Hepatocyte (in vitro differentiated cells): Measurements from ENCODE around the gene IKZF4. TPM values are rescaled to one million over a fixed set of nuclear protein-coding genes. Genes with fewer than 3 reads are reported as not detected.
"Not testable (repeated sequence)": the region's sequence is repeated elsewhere in the genome, so short reads cannot be mapped to it uniquely, and the experiment has no call there.

ENCODE experiments used
- DNase-seq: peaks from one replicate; pipeline ENCODE4 v3.0.0-alpha.2; 2016; ENCODE audit warnings: low spot score
- H2AFZ ChIP-seq: fragments of 200-600 bp; sonication (generic); 2 replicates; pipeline ENCODE4 v1.6.0; 2016; ENCODE audit warnings: antibody characterized with exemption, mild to moderate bottlenecking
- H3K27ac ChIP-seq: fragments of 200-600 bp; sonication (generic); 2 replicates; pipeline ENCODE4 v1.5.1; 2016; ENCODE audit warnings: mild to moderate bottlenecking
- H3K27me3 ChIP-seq: fragments of 200-600 bp; sonication (generic); 2 replicates; pipeline ENCODE4 v1.6.1; 2016
- H3K36me3 ChIP-seq: fragments of 200-600 bp; sonication (generic); replicated peaks from 2 replicates; pipeline ENCODE4 v1.5.1; 2016; ENCODE audit warnings: low read depth; ENCODE audit not compliant: insufficient read depth
- H3K4me1 ChIP-seq: fragments of 200-600 bp; sonication (generic); 2 replicates; pipeline ENCODE4 v1.5.1; 2016; ENCODE audit warnings: mild to moderate bottlenecking, moderate library complexity; ENCODE audit not compliant: insufficient read depth
- H3K4me2 ChIP-seq: fragments of 200-600 bp; sonication (generic); 2 replicates; pipeline ENCODE4 v1.6.0; 2016
- H3K4me3 ChIP-seq: fragments of 200-600 bp; sonication (generic); 2 replicates; pipeline ENCODE4 v1.5.1; 2016; ENCODE audit warnings: mild to moderate bottlenecking
- H3K79me2 ChIP-seq: fragments of 200-600 bp; sonication (generic); 2 replicates; pipeline ENCODE4 v1.6.0; 2017; ENCODE audit warnings: mild to moderate bottlenecking
- H3K9me2 ChIP-seq: fragments of 200-600 bp; sonication (generic); replicated peaks from 2 replicates; pipeline ENCODE4 v1.6.0; 2017; ENCODE audit warnings: mild to moderate bottlenecking; ENCODE audit not compliant: insufficient read depth
- H3K9me3 ChIP-seq: fragments of 200-600 bp; sonication (generic); 2 replicates; pipeline ENCODE4 v1.5.1; 2016; ENCODE audit warnings: low read depth, mild to moderate bottlenecking
- H4K20me1 ChIP-seq: fragments of 200-600 bp; sonication (generic); 2 replicates; pipeline ENCODE4 v1.6.0; 2016; ENCODE audit warnings: mild to moderate bottlenecking; ENCODE audit not compliant: insufficient read depth, poor library complexity, severe bottlenecking
- CTCF ChIP-seq: fragments of 200-600 bp; sonication (generic); IDR thresholded peaks from 2 replicates; pipeline ENCODE4 v1.5.1; 2016; ENCODE audit warnings: antibody characterized with exemption, mild to moderate bottlenecking; ENCODE audit not compliant: poor library complexity
- EZH2 ChIP-seq: fragments of 200-600 bp; sonication (generic); IDR thresholded peaks from 2 replicates; pipeline ENCODE4 v1.6.1; 2016; ENCODE audit warnings: antibody characterized with exemption, mild to moderate bottlenecking, borderline replicate concordance
- EZH2phosphoT487 ChIP-seq: fragments of 200-600 bp; sonication (generic); IDR thresholded peaks from one replicate; pipeline ENCODE4 v1.6.1; 2018; ENCODE audit warnings: antibody characterized with exemption, mild to moderate bottlenecking, low read depth, moderate library complexity; ENCODE audit not compliant: unreplicated experiment, severe bottlenecking
- WGBS: methylation state at CpG from one replicate; pipeline ENCODE4 v1.1.6; 2016; ENCODE audit warnings: low lambda C conversion rate; ENCODE audit errors: missing lambda C conversion rate; 5-methylcytosine and 5-hydroxymethylcytosine counted together
- polyA plus RNA-seq: library from polyadenylated mRNA; unstranded; fragments of >200 nt; fragmentation: Nextera tagmentation; extraction: Ambion mirVana; gene quantifications from 2 replicates; pipeline ENCODE4 v1.2.1, GENCODE V29; 2016
- total RNA-seq: library from RNA; depleted of rRNA; stranded (reverse); fragments of >200 nt; gene quantifications from 2 replicates; pipeline ENCODE4 v1.2.3, GENCODE V29; 2014

The IKZF4 gene
- total and polyA plus RNA-seq, 2 experiments from 2014 or later = 1.6 to 5.3 TPM

DNA sequence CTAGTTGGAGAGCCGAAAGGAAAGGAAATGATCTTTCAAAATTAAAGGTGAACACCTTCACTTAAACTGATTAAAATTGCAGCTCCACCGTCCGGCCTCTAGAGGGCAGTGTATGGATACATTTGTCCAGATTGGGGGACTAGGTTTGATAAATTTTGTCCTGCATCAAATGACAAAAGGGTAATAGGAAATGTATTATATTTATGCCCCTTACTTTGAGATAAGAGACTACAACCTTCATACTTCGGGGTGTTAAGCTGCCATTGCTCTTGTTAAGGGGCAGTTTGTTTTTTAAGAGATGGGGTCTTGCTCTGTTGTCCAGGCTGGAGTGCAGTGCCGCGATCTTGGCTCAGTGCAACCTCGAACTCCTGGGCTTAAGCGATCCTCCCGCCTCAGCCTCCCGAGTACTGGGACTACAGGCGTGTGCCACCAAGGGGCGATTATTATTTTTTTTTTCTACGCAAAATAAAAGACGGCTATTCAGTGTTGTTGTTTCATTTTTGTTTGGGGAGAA lies 24.6 kb upstream of the IKZF4 start:
- H3K4me1 ChIP-seq = peaks cover 5% of the 10 kb centered on the region

GRCh38 chr12:55996715-55997534 lies 23.9 kb upstream of the IKZF4 start, which contains the start of gene SUOX:
Gene SUOX, plus strand, starts transcription at chr12:55997276. Its CDS starts 4,946 bp downstream, at chr12:56002222.
- Histone ChIP-seq H3K36me3 (no peaks in the 10 kb centered on the region), H3K9me2 (no peaks in the 10 kb centered on the region), H3K27me3 (no peaks in the 10 kb centered on the region), H3K4me1 (peaks cover 12% of the 10 kb centered on the region), H4K20me1 (no peaks in the 10 kb centered on the region), H3K27ac (peak within 1 kb of the TSS; percentile 67), H3K79me2 (peaks cover 17% of the 10 kb centered on the region), H3K9me3 (no peaks in the 10 kb centered on the region), H3K4me3 (peak within 1 kb of the TSS; percentile 18), H2AFZ (no peak within 1 kb of the TSS), H3K4me2 (peak within 1 kb of the TSS; percentile 76)
- TF ChIP-seq CTCF = no peak
- no peak for TF ChIP-seq EZH2phosphoT487
- no peak for TF ChIP-seq EZH2
- WGBS = 4% methylated on average over 27 of the region's 27 CpGs
- DNase-seq = peak; percentile 97

More for the DNA sequence above, 24.6 kb upstream of the IKZF4 start:
- Histone ChIP-seq H3K4me2 (peak overlapping the region; percentile 76), H3K79me2 (peaks cover 17% of the 10 kb centered on the region), H3K27ac (peak overlapping the region; percentile 67), H2AFZ (no peak overlapping the region), H3K9me2 (no peaks in the 10 kb centered on the region), H4K20me1 (no peaks in the 10 kb centered on the region), H3K36me3 (no peaks in the 10 kb centered on the region), H3K4me3 (peak overlapping the region; percentile 13), H3K27me3 (no peaks in the 10 kb centered on the region), H3K9me3 (no peaks in the 10 kb centered on the region)
- DNase-seq = peak; percentile 69
- no peak for TF ChIP-seq EZH2
- peak; percentile 88 for TF ChIP-seq CTCF
- TF ChIP-seq EZH2phosphoT487 = no peak
- 60% methylated on average over 14 of the region's 14 CpGs for WGBS

DNA sequence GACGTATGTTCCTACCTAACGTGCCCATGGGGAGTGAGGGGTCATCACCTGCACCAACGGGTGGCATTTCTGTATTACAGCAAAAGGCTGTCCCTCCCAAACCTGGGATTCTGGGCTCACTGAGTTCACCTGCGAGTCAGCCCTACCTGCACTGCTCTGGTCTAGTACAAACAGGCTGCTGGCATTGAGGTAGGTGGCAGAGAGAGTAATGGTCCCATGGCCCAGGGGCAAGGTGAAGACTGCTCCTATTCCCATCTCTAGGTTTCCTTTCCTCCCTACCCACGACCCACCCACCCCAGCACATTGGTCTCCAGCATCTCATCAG lies 23.3 kb upstream of the IKZF4 start:
- Histone ChIP-seq H3K4me1 (peaks cover 14% of the 10 kb centered on the region), H3K9me3 (no peaks in the 10 kb centered on the region), H3K27me3 (no peaks in the 10 kb centered on the region), H3K27ac (peak overlapping the region; percentile 63), H4K20me1 (no peaks in the 10 kb centered on the region), H3K4me3 (peak overlapping the region; percentile 18), H2AFZ (no peak overlapping the region), H3K36me3 (no peaks in the 10 kb centered on the region), H3K79me2 (peaks cover 17% of the 10 kb centered on the region), H3K9me2 (no peaks in the 10 kb centered on the region), H3K4me2 (peak overlapping the region; percentile 76)
- TF ChIP-seq EZH2phosphoT487 = no peak
- TF ChIP-seq EZH2 = no peak
- no peak for TF ChIP-seq CTCF
- peak; percentile 23 for DNase-seq
- 0% methylated on average over 5 of the region's 5 CpGs for WGBS

GRCh38 chr12:55999522-55999921 lies 21.3 kb upstream of the IKZF4 start:
- not testable (repeated sequence) for H4K20me1 ChIP-seq, H3K4me3 ChIP-seq, H3K36me3 ChIP-seq, H3K27ac ChIP-seq, H2AFZ ChIP-seq, H3K4me2 ChIP-seq, H3K9me3 ChIP-seq, DNase-seq, H3K9me2 ChIP-seq, H3K27me3 ChIP-seq
- WGBS = 89% methylated on average over 6 of the region's 6 CpGs
- Histone ChIP-seq H3K4me1 (peaks cover 14% of the 10 kb centered on the region), H3K79me2 (peaks cover 17% of the 10 kb centered on the region)

GRCh38 chr12:55999999-56000540 lies 20.8 kb upstream of the IKZF4 start:
- not testable (repeated sequence) for H3K27ac ChIP-seq, H3K9me2 ChIP-seq, H4K20me1 ChIP-seq, H3K27me3 ChIP-seq, H3K4me2 ChIP-seq, H3K9me3 ChIP-seq, DNase-seq, H3K4me3 ChIP-seq, H2AFZ ChIP-seq, H3K36me3 ChIP-seq
- H3K4me1 ChIP-seq = peaks cover 14% of the 10 kb centered on the region
- WGBS = 96% methylated on average over 26 of the region's 33 CpGs
- H3K79me2 ChIP-seq = peaks cover 17% of the 10 kb centered on the region
